SW 1271 (cell line): Measurements from ENCODE around the gene SYNGR3.
A peak's percentile ranks its signal among the peaks of the same experiment; 100 is the strongest.
"Not testable (repeated sequence)": the region's sequence is repeated elsewhere in the genome, so short reads cannot be mapped to it uniquely, and the experiment has no call there.

Experiments
- DNase-seq, 2 experiments: peaks; one replicate each; lab custom pipeline; 2025; lab: John Stamatoyannopoulos, UW

The SYNGR3 gene, protein sequence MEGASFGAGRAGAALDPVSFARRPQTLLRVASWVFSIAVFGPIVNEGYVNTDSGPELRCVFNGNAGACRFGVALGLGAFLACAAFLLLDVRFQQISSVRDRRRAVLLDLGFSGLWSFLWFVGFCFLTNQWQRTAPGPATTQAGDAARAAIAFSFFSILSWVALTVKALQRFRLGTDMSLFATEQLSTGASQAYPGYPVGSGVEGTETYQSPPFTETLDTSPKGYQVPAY

DNA sequence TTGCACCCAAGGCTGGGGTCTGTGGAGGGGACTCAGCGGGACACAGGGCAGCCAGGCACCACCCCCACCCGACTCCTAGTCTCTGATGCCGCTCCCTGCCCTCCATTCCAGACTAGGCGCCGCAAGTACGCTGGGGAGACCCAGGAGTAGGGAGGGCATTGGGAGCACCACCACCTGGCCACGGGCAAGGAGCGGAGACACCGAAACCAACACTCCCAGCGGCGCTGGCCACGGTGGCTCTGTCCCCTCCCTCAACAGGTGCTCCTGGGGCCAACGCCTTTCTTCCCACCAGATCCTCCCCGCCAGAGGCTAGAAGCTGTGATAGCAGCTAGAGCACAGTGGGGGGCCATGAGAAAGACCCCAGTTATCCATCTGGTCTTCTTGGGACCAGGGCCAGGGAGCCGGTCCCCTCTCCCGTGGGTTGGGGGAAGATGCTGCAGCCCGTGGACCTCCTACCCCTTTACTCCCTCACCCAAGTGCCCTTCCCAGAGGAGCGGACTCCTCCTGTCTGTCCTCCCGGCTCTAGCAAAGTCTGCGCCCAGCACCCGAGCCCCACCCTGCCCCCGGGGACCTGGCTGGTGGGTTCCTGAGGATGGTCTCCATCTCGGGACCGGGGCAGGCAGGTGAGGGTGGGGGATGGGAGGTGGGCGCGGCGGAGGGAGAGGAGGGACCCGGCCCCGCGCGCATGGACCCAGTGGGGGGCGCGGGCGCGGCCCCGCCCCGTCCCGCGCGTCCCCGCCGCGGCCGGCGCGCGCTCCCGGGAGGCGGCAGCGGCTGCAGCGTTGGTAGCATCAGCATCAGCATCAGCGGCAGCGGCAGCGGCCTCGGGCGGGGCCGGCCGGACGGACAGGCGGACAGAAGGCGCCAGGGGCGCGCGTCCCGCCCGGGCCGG lies at the start of gene SYNGR3:
TSS of gene SYNGR3 (plus strand) at position 762 of the 892 bp plus-strand sequence. CDS start 133 bp downstream, outside the sequence.
- DNase-seq = no peak

GRCh38 chr16:1940273-1941161 lies 49.3 kb upstream of the SYNGR3 start:
- DNase-seq = no peak

- no peak for DNase-seq
Measured at GRCh38 chr16:1941162-1942046, 48.4 kb upstream of the SYNGR3 start.

GRCh38 chr16:1942047-1942809 lies 47.5 kb upstream of the SYNGR3 start:
- DNase-seq = no peak

- peak; percentile 90 to 92 for DNase-seq
Measured at GRCh38 chr16:1942810-1943726, 46.7 kb upstream of the SYNGR3 start, which contains the start of gene MSRB1. Gene MSRB1, minus strand, starts transcription at chr16:1943199. Its CDS starts 43 bp downstream, at chr16:1943156.

DNA sequence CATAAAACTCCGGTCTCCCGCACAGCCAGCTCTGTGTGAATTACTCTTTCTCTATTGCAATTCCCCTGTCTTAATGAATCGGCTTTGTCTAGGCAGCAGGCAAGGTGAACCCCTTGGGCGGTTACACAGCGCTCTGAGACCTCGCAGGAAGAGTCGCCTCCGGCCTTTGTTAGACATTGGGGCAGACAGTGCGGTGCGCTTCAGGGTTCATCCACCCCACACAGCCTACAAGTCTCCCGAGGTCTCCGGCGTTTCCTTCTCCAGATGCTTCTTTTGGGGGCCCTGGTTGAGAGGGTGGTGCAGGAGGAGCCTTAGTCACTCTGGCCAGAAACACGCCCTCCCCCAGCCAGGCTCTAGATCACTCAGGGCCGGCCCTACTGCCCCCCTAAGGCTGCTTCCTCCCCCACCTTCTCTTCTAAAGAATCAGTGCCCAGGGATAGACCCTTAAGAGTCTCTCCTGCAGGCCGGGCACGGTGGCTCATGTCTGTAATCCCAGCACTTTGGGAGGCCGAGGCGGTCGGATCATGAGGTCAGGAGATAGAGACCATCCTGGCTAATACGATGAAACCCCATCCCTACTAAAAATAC lies 45.1 kb upstream of the SYNGR3 start:
- DNase-seq = no peak

DNA sequence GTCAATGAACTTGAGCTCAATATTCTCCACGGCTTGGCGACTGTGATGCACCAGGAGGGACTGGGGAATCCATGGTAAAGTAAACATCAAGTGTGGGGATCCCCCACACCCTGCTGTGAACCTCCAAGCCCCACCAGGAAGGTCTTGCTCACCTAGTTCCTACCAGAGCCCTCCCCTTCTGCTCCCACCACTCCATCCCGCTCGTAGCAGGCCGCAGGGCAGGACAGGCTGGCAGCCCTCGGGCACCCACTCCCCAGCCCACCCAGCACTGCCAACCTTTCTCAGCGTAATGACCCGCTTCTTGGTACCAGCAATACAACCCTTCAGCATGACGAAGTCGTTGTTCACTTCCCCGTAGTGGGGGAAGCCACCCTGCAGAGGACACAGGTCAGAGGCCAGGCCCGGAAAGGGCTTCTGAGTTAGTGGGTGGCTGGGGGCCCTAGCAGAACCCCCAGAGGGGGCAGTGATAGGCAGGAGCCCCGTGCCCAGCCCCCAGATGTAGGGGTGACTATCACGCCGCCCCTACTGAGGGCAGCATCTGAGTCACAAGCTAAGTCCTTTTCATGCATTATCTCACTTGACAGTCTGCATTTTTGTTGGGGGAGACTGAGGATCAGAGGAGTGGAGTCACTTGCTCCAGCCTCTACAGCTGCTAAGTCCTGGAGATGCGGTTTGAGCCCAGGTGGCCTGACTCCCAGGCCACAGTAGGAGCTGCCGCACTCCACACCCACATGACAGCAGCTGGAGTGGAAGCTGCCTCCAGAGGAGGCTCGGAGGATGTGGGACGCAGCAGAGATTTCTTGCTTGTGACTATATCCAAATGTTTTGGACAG lies 44.0 kb upstream of the SYNGR3 start:
- DNase-seq = no peak

GRCh38 chr16:1946495-1947368 lies 43.0 kb upstream of the SYNGR3 start:
- DNase-seq = no peak

DNA sequence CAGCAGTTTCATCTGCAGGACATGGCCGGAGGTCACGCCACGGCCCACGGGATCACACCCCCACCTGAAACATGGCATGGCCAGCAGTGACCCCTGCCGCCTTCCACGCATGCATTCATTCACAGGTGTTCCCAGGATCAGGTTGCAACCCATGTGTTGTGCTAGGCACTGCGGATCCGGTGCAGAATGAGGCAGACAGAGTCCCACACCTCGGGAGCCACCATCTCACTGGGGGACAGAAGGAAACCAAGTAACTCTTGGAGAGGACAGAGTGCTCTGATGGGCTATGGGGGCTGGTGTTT lies 42.5 kb upstream of the SYNGR3 start:
- DNase-seq = no peak

- no peak for DNase-seq
Measured at GRCh38 chr16:1949507-1949906, 40.3 kb upstream of the SYNGR3 start.

GRCh38 chr16:1950047-1950446 lies 39.7 kb upstream of the SYNGR3 start:
- DNase-seq = no peak

DNA sequence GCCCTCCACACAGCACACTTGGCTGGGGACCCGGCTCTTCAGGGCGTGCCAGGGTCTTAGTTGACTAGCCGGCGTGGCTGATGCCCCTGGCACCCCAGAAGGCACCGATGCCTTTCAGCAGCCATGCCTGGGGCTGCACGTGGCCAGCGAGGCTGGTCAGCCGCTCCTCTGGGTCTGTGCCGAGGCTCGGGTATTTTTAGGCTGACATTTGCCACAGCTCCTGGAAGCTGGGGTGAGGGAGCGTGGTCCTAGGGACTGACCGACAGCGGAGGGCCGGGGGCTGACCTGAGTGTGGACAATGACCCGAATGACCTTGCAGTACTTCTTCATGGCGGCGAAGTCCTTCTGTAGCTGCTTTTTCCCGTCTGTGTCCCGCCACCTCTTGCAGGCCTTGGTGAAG lies 39.2 kb upstream of the SYNGR3 start:
- no peak for DNase-seq

DNA sequence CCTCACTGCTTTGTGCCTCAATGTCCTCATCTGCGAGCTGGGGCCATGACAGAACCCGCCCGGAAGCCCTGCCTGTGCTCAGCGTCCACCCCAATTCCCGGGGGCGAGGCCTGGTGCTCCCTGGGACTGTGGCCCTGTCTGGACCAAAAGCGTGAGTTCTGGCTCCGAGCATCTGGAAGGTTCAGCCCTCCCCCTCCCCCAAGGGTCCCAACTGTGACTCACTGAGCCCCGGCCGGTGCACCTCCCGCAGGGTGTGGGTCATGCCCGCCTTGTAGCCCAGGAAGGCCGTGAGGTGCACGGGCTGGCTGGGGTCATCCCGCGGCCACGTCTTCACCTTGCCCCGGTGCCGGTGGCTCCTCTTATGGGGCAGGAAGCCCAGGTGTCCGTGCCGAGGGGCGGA lies 36.0 kb upstream of the SYNGR3 start:
- no peak for DNase-seq

DNA sequence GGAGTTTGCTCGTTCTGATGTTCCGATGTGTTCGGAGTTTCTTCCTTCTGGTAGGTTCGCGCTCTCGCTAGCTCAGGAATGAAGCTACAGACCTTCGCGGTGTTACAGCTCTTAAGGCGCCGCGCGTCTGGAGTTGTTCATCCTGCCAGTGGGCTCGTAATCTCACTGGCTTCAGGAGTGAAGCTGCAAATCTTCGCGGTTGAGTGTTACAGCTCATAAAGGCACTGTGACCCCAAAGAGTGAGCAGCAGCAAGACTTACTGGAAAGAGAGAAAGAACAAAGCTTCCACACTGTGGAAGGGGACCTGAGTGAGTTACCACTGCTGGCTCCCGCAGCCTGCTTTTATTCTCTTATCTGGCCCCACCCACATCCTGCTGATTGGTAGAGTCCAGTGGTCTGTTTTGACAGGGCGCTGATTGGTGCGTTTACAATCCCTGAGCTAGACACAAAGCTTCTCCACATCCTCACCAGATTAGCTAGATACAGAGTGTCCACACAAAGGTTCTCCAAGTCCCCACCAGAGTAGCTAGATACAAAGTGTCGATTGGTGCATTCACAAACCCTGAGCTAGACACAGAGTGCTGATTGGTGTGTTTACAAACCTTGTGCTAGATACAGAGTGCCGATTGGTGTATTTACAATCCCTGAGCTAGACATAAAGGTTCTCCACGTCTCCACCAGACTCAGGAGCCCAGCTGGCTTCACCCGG lies 32.2 kb upstream of the SYNGR3 start:
- not testable (repeated sequence) for DNase-seq

DNA sequence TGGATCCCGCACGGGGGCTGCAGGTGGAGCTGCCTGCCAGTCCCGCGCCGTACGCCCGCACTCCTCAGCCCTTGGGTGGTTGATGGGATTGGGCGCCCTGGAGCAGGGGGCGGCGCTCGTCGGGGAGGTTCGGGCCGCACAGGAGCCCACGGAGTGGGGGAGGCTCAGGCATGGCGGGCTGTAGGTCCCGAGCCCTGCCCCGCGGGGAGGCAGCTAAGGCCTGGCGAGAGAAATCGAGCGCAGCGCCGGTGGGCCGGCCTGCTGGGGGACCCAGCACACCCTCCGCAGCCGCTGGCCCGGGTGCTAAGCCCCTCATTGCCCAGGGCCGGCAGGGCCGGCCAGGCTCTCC lies 31.7 kb upstream of the SYNGR3 start:
- DNase-seq = not testable (repeated sequence)

GRCh38 chr16:1958715-1959268 lies 31.0 kb upstream of the SYNGR3 start:
- no peak for DNase-seq
